ENCODE measurements around the gene PGLYRP2. TPM values are rescaled to one million over a fixed set of nuclear protein-coding genes. Genes with fewer than 3 reads are reported as not detected.
"Not testable (repeated sequence)": the region's sequence is repeated elsewhere in the genome, so short reads cannot be mapped to it uniquely, and the experiment has no call there.

The PGLYRP2 gene
- polyA plus RNA-seq, 1 of the 3 experiments (the other 2 are of a cell fraction), result not detected

DNA sequence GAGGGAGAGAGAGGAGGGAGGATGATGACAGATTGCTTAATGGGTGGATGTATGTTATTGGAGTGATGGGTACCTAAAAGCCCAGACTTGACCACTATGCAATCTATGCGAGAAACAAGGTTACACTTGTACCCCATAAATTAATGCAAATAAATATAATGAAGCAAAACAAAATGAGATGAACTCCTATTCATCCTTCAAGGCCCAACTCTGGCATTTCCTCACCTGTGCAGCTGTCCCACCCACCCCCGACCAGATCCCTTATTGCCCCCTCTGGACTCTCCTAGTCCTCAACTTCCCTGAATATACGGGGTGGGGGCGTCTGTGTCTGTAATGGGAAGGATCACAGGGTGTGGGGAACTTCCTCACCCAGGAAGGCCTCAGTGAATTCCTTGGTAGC, 4.1 kb downstream of the PGLYRP2 start:
- Histone ChIP-seq H3K9me3 (no peaks in the 10 kb centered on the region), H4K20me1 (ENCODE audit: insufficient read depth) (no peaks in the 10 kb centered on the region), H3K4me1 (ENCODE audit: control insufficient read depth in 1 of 2, insufficient read depth in 2 of 2, low read depth in 1 of 2, low read length in 1 of 2) (no peaks in the 10 kb centered on the region), H3K36me3 (replicated peaks in 1 of 2; ENCODE audit: control insufficient read depth in 1 of 2, insufficient read depth in 2 of 2, low read length in 1 of 2) (no peaks in the 10 kb centered on the region), H2AFZ (ENCODE audit: low read depth) (no peak overlapping the region), H3K9me2 (no peaks in the 10 kb centered on the region), H3K4me3 (ENCODE audit: low read depth in 2 of 2, low read length in 1 of 2) (no peak overlapping the region), H3K27me3 (ENCODE audit: insufficient read depth) (peaks cover 18% of the 10 kb centered on the region), H3K79me2 (ENCODE audit: insufficient read depth) (no peaks in the 10 kb centered on the region), H3F3A (replicated peaks; ENCODE audit: insufficient read depth) (no peaks in the 10 kb centered on the region), H3K27ac (ENCODE audit: low read depth in 2 of 2, low read length in 1 of 2) (no peak overlapping the region), H3K4me2 (no peak overlapping the region), H3K9ac (no peak overlapping the region)
- peak; percentile 7 for DNase-seq
- TF ChIP-seq, protein P1, sequence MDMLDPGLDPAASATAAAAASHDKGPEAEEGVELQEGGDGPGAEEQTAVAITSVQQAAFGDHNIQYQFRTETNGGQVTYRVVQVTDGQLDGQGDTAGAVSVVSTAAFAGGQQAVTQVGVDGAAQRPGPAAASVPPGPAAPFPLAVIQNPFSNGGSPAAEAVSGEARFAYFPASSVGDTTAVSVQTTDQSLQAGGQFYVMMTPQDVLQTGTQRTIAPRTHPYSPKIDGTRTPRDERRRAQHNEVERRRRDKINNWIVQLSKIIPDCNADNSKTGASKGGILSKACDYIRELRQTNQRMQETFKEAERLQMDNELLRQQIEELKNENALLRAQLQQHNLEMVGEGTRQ (IDR thresholded peaks at IDR 0.05; ENCODE audit: borderline replicate concordance, low read depth, low read length), result no peak
- TF ChIP-seq, protein P2, sequence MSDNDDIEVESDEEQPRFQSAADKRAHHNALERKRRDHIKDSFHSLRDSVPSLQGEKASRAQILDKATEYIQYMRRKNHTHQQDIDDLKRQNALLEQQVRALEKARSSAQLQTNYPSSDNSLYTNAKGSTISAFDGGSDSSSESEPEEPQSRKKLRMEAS (IDR thresholded peaks at IDR 0.05; ENCODE audit: low read depth), result no peak
- TF ChIP-seq NRF1 (IDR thresholded peaks at IDR 0.05; ENCODE audit: low read depth, low read length) (no peak), ELF1 (IDR thresholded peaks at IDR 0.05) (no peak), GATA2 (CRISPR knock-in tag; IDR thresholded peaks at IDR 0.05) (no peak), RFX5 (IDR thresholded peaks at IDR 0.05; ENCODE audit: low read length) (no peak), RAD21 (IDR thresholded peaks at IDR 0.05; ENCODE audit: low read length) (no peak)
- TF ChIP-seq, protein P3, sequence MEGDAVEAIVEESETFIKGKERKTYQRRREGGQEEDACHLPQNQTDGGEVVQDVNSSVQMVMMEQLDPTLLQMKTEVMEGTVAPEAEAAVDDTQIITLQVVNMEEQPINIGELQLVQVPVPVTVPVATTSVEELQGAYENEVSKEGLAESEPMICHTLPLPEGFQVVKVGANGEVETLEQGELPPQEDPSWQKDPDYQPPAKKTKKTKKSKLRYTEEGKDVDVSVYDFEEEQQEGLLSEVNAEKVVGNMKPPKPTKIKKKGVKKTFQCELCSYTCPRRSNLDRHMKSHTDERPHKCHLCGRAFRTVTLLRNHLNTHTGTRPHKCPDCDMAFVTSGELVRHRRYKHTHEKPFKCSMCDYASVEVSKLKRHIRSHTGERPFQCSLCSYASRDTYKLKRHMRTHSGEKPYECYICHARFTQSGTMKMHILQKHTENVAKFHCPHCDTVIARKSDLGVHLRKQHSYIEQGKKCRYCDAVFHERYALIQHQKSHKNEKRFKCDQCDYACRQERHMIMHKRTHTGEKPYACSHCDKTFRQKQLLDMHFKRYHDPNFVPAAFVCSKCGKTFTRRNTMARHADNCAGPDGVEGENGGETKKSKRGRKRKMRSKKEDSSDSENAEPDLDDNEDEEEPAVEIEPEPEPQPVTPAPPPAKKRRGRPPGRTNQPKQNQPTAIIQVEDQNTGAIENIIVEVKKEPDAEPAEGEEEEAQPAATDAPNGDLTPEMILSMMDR (IDR thresholded peaks at IDR 0.05), result no peak
- TF ChIP-seq, protein P4, sequence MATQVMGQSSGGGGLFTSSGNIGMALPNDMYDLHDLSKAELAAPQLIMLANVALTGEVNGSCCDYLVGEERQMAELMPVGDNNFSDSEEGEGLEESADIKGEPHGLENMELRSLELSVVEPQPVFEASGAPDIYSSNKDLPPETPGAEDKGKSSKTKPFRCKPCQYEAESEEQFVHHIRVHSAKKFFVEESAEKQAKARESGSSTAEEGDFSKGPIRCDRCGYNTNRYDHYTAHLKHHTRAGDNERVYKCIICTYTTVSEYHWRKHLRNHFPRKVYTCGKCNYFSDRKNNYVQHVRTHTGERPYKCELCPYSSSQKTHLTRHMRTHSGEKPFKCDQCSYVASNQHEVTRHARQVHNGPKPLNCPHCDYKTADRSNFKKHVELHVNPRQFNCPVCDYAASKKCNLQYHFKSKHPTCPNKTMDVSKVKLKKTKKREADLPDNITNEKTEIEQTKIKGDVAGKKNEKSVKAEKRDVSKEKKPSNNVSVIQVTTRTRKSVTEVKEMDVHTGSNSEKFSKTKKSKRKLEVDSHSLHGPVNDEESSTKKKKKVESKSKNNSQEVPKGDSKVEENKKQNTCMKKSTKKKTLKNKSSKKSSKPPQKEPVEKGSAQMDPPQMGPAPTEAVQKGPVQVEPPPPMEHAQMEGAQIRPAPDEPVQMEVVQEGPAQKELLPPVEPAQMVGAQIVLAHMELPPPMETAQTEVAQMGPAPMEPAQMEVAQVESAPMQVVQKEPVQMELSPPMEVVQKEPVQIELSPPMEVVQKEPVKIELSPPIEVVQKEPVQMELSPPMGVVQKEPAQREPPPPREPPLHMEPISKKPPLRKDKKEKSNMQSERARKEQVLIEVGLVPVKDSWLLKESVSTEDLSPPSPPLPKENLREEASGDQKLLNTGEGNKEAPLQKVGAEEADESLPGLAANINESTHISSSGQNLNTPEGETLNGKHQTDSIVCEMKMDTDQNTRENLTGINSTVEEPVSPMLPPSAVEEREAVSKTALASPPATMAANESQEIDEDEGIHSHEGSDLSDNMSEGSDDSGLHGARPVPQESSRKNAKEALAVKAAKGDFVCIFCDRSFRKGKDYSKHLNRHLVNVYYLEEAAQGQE (IDR thresholded peaks at IDR 0.05; ENCODE audit: low read depth, low read length), result no peak
- CTCF ChIA-PET, result interaction anchor here (1.5 kb wide), 1 partner anchor 18 kb away, joined by 5 read pairs; no protein-coding TSS in a partner anchor
- WGBS (ENCODE audit: low lambda C conversion rate), result 5% methylated on average over 4 of the region's 4 CpGs
- POLR2A ChIA-PET, result no interaction called here

DNA sequence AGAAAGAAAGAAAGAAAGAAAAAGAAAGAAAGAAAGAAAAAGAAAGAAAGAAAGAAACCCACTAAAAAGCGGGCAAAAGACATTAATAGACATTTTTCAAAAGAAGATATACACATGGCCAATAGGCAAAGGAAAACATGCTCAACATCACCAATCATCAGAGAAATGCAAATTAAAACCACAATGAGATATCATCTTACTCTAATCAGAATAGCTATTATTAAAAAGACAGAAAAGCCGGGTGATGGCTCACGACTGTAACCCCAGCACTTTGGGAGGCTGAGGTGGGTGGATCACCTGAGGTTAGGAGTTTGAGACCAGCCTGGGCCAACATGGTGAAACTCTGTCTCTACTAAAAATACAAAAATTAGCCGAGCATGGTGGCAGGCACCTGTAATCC, 5.5 kb downstream of the PGLYRP2 start:
- H3K79me2 ChIP-seq (ENCODE audit: insufficient read depth); H3K9me2 ChIP-seq; H3F3A ChIP-seq (replicated peaks; ENCODE audit: insufficient read depth); H3K9ac ChIP-seq; H3K36me3 ChIP-seq (replicated peaks in 1 of 2; ENCODE audit: control insufficient read depth in 1 of 2, insufficient read depth in 2 of 2, low read length in 1 of 2); H3K4me3 ChIP-seq (ENCODE audit: low read depth in 2 of 2, low read length in 1 of 2); POLR2A ChIA-PET; H2AFZ ChIP-seq (ENCODE audit: low read depth); H3K27ac ChIP-seq (ENCODE audit: low read depth in 2 of 2, low read length in 1 of 2); H3K9me3 ChIP-seq; H3K4me1 ChIP-seq (ENCODE audit: control insufficient read depth in 1 of 2, insufficient read depth in 2 of 2, low read depth in 1 of 2, low read length in 1 of 2); DNase-seq; H3K4me2 ChIP-seq; H4K20me1 ChIP-seq (ENCODE audit: insufficient read depth): not testable (repeated sequence)
- CTCF ChIA-PET, result interaction anchor here (1.5 kb wide), 1 partner anchor 17 kb away, joined by 5 read pairs; no protein-coding TSS in a partner anchor
- peaks cover 31% of the 10 kb centered on the region for H3K27me3 ChIP-seq (ENCODE audit: insufficient read depth)
- WGBS (ENCODE audit: low lambda C conversion rate), result 9% methylated on average over 4 of the region's 4 CpGs

Data from SK-N-SH (cell line).